ENCODE measurements around the gene STX16.

Gene STX16

DNA sequence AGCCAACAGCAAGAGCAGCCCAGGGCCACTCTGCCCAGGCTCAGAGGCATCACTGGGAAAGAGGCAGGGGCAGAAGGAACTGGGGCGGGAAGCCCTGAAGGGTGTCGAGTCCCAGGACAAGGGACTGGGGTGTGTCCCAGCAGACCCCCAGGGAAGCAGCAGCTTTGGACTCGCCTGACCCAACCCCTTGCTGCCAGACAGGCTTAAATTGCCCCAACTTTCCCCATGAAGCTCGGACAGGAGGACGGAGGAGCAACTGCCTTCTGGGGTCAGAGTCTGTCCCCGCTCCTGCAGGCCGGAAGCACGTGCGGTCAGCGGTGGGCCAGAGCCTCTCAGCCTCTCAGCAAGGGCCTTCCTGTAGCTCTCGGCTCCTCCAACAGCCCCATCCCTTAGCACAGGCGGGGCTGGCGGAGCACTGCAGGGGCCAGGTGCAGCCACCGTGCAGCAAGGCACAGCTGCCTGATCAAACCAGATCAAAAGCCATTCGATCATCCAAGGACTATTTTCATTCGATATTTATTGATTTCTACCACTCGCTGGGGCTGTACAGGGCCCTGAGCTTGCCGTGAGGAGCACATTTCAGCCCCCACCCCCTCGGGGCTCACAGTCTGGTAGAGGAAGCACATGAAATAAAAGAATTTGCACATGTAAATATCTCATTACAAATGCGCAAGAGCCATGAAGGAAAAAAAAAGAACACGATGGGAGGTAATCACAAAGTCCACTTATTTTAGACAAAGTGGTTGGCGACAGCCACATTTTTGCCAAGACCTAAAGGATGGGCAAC, 31.8 kb upstream of the STX16 start:
- DNase-seq, result no peak

DNA sequence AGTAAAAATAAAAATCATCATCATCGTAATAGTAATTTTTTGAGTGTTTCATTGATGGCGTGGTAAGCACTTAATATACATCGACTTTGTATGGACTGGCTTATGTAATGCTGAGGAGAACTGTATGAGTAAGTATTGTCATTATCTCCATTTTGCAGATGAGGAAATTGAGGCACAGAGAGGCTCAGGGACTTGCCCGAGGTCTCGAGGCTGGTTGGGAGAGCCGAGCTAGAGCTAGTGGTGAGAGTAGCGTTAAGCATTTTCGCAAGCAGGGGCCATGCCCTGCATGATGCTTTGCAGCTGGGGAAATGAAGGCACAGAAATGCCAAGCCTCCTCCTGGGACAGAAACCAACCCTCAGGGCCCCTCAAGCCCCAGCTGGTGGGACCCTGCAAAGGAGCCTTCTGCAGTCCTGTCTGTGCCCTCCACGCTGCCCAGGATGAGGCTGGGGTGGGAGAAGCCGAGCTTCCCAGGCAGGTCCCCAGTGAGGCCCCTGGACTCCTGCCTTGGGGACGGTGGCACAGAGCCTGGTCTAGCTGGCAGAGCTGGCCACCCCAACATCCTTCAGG, 31.1 kb upstream of the STX16 start:
- DNase-seq, result no peak

DNA sequence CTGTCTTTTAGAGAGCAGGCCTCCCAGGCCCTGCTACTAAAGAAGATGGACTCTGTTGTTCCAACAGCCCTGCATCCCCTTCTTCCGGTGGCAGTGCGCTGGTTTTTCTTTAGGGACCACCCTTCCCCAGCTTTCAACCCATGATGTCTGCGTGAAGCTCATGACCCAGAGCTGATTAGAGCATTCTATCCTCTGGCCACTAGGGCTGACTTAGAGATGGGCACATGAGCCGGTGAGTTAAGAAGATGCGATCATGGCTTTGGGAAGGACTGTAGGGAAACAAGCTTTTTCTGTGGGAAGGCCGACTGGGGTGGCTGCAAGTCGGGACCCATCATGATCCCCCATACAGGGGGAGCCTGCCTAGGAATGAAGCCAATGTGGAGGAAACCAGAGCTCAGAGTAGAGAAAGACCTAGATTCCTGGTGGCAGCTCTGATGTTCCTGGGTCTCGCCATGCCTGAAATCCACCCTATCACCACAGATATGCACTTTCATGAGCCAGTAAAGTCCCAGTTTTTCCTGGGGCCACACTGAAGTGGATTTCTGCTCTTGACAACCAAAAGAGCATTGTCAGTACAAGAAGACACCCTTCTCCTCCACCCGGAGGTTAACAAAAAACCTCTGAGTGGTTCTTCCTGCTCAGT, 29.1 kb upstream of the STX16 start:
- DNase-seq, result no peak

DNA sequence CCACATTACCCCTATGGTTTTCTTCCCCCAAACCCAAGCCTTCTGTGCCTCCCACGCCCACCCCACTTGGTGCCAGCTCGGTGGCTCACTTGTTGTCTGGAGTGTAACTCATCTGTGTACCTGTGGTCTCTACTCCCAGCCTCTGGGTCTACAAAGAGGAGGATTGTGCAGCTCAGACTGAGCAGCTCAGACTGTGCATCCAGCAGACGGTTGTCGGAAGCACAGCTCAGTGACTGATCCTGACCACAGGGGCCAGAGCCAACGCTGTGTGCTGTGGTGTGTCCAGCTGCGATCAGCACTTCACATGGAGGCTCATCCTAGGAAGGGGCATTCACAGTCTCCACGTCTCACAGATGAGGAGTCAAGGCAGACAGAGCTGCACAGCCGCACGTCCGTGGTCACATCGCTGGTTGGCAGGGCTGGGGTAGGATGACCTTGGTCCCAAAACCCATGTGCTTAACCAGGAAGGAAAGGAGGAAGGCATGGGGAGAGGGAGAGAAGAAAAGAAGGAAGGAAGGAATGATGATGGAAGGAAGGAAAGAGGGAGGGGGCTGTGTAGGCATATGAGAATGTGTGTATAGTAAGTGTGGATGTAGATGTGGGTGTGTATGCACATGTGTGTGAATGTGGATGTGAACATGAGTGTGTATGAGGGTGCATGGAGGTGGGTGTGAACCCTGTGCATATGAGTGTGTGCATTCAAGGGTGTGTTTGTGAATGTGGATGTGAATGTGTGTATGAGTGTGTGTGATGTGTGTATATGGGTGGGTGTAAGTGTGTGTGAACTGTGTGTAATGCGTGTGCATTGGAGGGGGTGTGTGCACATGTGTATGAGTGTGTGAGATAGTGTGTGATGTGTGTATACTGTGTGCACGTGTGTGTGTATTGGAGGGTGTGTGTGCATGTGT, 28.2 kb upstream of the STX16 start:
- DNase-seq, result no peak

GRCh38 chr20:58623579-58624473, 27.3 kb upstream of the STX16 start:
- no peak for DNase-seq

- DNase-seq, result no peak
Measured at GRCh38 chr20:58624687-58625086, 26.4 kb upstream of the STX16 start.

GRCh38 chr20:58625585-58625984, 25.5 kb upstream of the STX16 start:
- DNase-seq, result no peak

DNA sequence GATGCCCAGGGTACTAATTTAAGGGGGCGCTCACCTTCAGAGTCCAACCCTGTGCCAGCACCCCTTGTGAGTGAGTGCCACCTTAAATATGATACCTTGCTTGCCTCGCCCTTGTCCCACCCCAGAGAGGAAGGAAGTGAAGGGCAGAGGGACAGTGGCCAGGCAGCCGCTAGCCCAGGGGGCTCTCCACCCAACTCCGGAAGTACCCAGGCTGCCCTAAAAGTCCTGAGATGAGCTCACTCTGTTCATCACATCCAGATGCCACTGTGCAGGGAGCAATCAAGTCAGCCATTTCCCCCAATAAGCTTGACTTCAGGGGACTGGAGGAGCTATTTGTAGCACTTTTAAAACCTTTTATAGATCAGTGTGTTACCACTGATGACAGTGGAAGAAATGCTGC, 25.0 kb upstream of the STX16 start:
- no peak for DNase-seq

DNA sequence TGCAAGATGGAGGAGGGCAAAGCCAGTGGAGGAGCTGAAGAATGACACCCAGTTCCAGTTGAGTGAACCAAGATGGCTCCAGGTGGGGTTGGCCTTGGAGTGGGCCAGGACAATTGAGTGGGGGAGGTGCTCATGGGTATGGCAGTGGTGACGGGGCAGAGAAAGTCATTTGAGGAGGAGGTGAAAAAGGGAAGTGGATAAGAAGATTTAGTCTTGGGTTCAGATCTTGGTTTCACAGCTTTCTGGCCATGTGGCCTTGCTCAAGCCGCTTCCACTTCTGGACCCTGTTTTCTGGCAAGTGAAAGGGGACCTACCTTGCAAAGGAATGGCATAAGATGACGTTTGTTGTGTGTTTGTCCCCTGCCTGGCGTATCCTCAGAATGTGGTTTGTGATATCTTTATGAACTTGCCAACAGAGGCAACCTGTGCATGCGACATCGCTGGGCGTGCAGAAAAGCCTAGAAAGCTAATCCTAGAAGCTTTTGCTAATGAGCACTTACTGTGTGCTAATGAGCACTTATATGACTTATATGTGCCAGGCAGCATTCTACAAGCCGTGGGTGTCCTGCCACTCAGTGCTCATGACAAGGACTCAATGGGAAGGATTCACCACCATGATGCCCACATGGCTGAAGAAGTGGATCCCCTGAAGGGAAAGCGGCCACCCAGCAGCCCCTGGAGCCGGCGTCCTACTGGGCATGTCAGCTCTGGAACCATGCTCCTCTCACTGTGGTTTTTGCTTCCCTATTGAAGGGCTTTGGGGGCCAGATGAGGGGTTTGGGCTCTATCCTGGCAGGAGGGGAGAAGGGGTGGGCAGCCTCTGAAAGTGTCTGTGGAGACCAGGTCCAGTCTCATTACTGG, 23.6 kb upstream of the STX16 start:
- DNase-seq, result no peak

GRCh38 chr20:58628491-58629214, 22.4 kb upstream of the STX16 start:
- no peak for DNase-seq

DNA sequence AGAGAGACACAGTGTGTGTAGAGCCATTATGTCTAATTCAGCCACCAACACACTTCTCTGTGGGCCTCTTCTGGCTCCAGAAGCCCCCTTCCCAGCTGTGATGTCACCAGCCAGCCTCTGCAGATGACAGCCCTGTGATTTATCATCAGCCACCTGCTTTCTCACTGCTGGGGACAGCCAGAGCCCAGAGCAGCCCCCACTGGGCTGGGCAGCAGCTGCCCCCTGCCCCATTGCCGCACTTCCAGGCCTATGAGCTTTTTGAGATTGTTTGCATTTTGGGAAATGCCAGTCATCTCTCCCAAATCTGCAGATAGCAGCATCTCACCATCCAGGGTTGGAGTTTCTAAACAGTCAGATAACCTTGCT, 21.9 kb upstream of the STX16 start:
- no peak for DNase-seq

GRCh38 chr20:58630063-58630462, 21.0 kb upstream of the STX16 start:
- no peak for DNase-seq

DNA sequence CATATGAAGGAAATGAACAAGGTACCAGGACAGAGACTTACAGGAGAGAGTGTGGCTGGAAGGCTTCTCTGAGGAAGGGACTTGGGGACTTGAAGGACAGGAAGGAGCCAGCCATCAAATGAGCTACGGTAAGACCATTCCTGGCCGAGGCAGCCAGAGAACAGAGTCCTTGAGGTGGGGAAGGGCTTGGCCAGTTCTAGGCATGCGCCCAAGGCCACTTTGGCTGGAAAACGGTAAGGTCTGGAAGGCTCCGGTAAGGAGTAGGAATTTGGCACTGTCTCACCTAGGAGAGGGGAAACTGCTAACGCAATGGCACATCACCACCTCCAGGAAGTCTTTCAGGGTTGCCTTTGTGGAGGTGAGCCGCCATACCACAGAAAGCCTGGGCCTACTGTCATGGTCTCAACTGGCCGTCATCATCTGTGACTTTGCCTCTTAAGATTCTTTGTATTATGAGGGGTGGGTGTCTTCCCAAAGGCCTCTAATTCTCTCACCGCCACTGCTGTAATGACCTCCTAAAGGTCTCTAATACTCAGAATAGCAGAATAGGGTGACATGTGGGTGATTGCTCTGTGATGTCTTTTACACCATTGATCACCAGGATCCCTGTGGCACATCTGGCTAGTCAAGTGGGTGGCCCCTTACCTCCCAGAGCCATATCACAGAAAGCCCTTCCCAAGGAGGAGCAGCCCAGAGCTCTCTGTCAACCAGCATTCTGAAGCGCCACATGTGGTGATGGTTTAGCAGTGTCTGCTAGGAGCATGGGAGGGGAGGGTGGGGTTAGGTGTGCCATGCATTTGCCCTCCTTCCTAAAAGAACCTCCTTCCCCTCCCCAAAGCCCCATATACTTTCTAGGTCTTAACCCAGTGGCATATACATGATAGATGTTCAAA, 17.7 kb upstream of the STX16 start:
- no peak for DNase-seq

- no peak for DNase-seq
Measured at GRCh38 chr20:58634059-58634458, 17.0 kb upstream of the STX16 start.

DNA sequence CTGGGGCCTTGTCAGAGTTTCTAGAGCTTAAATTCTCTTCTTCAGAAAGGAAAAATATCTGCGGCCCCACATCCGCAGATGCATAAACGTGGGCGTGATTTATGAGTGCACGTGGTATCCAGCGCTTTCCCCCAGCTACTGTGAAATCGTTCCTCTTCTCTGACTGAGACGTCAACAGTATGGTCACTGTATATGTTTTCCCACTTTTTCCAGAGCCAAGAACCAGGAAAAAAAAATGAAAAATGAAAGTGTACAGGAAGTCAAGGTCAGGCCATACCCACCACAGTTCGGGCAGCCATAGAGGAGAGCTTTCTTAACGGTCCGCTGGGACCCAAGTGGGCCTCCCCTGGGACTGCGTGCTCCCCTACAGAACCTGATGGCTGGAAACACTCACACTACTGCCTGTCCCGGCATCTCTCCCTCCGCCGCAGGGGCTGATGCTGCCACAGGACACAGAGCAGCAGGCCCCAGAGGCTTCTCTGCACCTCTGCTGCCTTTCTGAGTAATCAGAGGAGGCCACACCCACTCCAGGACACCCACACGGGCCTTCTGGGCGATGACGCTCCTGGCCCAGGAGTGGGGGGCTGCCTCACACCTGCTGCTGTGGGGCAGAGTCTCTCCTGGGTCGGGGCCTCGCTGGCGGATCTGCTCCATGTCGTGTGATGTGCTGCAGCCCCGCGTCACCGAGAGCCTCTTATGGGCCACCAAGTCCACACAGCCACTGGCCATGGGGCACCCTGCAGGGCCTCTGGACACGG, 16.4 kb upstream of the STX16 start:
- DNase-seq, result no peak

- no peak for DNase-seq
Measured at GRCh38 chr20:58635279-58635665, 15.8 kb upstream of the STX16 start.

- DNase-seq, result no peak
Measured at GRCh38 chr20:58636396-58636982, 14.6 kb upstream of the STX16 start.

- no peak for DNase-seq
Measured at GRCh38 chr20:58636983-58637421, 14.1 kb upstream of the STX16 start.
